Suprapubic skin (tissue), 4 donors: ENCODE measurements around the gene BORA. TPM values are rescaled to one million over a fixed set of nuclear protein-coding genes. Genes with fewer than 3 reads are reported as not detected.

Source experiments
- DNase-seq, 2 donors: peaks; one replicate each; pipeline ENCODE4 v3.0.0-alpha.2; 2019; ENCODE audit warnings: low spot score in 2 of 2
- H3K27ac ChIP-seq: fragments of 200-600 bp; sonication (generic); one replicate; pipeline ENCODE4 v1.5.1; 2019
- H3K27me3 ChIP-seq: fragments of 200-600 bp; sonication (generic); one replicate; pipeline ENCODE4 v1.5.1; 2019
- H3K36me3 ChIP-seq: fragments of 200-600 bp; sonication (generic); one replicate; pipeline ENCODE4 v1.5.1; 2019
- H3K4me1 ChIP-seq: fragments of 200-600 bp; sonication (generic); one replicate; pipeline ENCODE4 v1.5.1; 2019
- H3K4me3 ChIP-seq: fragments of 200-600 bp; sonication (generic); one replicate; pipeline ENCODE4 v1.5.1; 2019; ENCODE audit warnings: mild to moderate bottlenecking
- H3K9me3 ChIP-seq: fragments of 200-600 bp; sonication (generic); one replicate; pipeline ENCODE4 v1.5.1; 2019
- CTCF ChIP-seq, 2 donors: fragments of 200-600 bp in 1 of 2; fragments of 450-650 bp in 1 of 2; sonication (generic) in 1 of 2; IDR thresholded peaks; one replicate each; pipeline ENCODE4 v1.5.1; 2016 to 2019; ENCODE audit warnings: antibody characterized with exemption in 2 of 2, mild to moderate bottlenecking in 1 of 2, moderate library complexity in 1 of 2
- EP300 ChIP-seq: sonication (generic); formaldehyde crosslinking; IDR thresholded peaks from one replicate; pipeline ENCODE4 v1.6.1; 2017; ENCODE audit warnings: antibody characterized with exemption
- POLR2A ChIP-seq, 2 donors: fragments of 450-650 bp; IDR thresholded peaks; one replicate each; pipeline ENCODE4 v1.6.1; 2017; ENCODE audit warnings: antibody characterized with exemption in 2 of 2, mild to moderate bottlenecking in 2 of 2, moderate library complexity in 2 of 2
- POLR2AphosphoS5 ChIP-seq, 3 donors: sonication (generic); formaldehyde crosslinking; IDR thresholded peaks; one replicate each; pipeline ENCODE4 v1.6.1; 2017; ENCODE audit warnings: antibody characterized with exemption in 3 of 3
- WGBS: methylation state at CpG from one replicate; pipeline ENCODE4 v1.1.5; 2018; 5-methylcytosine and 5-hydroxymethylcytosine counted together
- total RNA-seq, 4 donors: library from RNA; depleted of rRNA; stranded (reverse); fragments of >200 nt; gene quantifications; one replicate each; pipeline ENCODE4 v1.1.0, GENCODE V29; 2016

The BORA gene
- total RNA-seq, 4 donors from 2014 or later, result 2.7 to 8.3 (median 4.9) TPM

DNA sequence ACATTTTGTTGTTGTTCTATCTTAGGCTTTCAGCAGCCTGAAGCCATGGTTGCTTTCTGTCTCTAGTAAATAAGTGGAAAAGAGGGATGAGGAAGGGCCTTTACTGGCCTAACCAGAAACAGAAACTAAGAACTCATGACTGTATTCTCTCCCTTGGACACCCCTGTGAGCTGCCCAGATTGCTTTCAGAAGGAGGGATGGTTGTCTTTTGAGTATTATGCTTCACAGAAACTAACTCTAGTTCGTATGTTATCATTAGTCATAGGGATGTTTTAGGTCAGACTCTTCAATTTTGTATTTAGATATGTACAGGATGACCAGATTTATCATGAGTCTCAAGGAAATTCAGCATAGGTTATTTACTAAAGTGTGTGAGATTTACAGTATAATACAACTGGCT is 17.5 kb downstream of the BORA start:
- H3K27me3 ChIP-seq, result no peaks in the 10 kb centered on the region
- 83% methylated on average over 1 of the region's 1 CpG for WGBS
- H3K4me1 ChIP-seq, result no peaks in the 10 kb centered on the region
- no peak overlapping the region for H3K27ac ChIP-seq
- H3K36me3 ChIP-seq, result peaks cover 41% of the 10 kb centered on the region
- H3K4me3 ChIP-seq, result no peak overlapping the region
- TF ChIP-seq POLR2AphosphoS5 (IDR thresholded peaks at IDR 0.05) (no peak), POLR2A (IDR thresholded peaks at IDR 0.05) (no peak), EP300 (no peak), CTCF (IDR thresholded peaks at IDR 0.05) (no peak)
- H3K9me3 ChIP-seq, result no peaks in the 10 kb centered on the region
- no peak for DNase-seq

DNA sequence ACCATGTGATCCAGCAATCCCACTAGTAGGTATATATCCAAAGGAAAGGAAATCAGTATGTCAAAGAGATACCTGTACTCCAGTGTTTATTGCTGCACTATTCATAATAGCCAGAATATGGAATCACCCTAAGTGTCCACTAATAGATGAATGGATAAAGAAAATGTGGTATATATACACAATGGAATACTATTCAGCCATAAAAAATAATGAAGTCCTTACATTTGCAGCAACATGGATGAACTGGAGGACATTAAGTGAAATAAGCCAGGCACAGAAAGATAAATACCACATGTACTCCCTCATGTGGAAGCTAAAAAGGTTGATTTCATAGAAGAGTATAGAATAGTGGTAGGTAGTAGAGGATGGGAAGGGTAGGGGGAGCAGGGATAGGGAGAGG is 23.5 kb downstream of the BORA start:
- Histone ChIP-seq H3K4me3 (no peak overlapping the region), H3K4me1 (no peaks in the 10 kb centered on the region), H3K27ac (no peak overlapping the region), H3K9me3 (no peaks in the 10 kb centered on the region), H3K27me3 (no peaks in the 10 kb centered on the region), H3K36me3 (peaks cover 61% of the 10 kb centered on the region)
- TF ChIP-seq POLR2A (IDR thresholded peaks at IDR 0.05) (no peak), EP300 (no peak), CTCF (IDR thresholded peaks at IDR 0.05) (no peak), POLR2AphosphoS5 (IDR thresholded peaks at IDR 0.05) (no peak)
- no peak for DNase-seq

GRCh38 chr13:72754111-72754510 is 26.4 kb downstream of the BORA start:
- TF ChIP-seq EP300, result no peak
- TF ChIP-seq POLR2AphosphoS5 (IDR thresholded peaks at IDR 0.05), result no peak
- no peak for TF ChIP-seq POLR2A (IDR thresholded peaks at IDR 0.05)
- TF ChIP-seq CTCF (IDR thresholded peaks at IDR 0.05), result no peak
- 79% methylated on average over 6 of the region's 6 CpGs for WGBS
- Histone ChIP-seq H3K27me3 (no peaks in the 10 kb centered on the region), H3K36me3 (peaks cover 64% of the 10 kb centered on the region), H3K4me3 (no peak overlapping the region), H3K4me1 (no peaks in the 10 kb centered on the region), H3K9me3 (no peaks in the 10 kb centered on the region), H3K27ac (no peak overlapping the region)
- no peak for DNase-seq

DNA sequence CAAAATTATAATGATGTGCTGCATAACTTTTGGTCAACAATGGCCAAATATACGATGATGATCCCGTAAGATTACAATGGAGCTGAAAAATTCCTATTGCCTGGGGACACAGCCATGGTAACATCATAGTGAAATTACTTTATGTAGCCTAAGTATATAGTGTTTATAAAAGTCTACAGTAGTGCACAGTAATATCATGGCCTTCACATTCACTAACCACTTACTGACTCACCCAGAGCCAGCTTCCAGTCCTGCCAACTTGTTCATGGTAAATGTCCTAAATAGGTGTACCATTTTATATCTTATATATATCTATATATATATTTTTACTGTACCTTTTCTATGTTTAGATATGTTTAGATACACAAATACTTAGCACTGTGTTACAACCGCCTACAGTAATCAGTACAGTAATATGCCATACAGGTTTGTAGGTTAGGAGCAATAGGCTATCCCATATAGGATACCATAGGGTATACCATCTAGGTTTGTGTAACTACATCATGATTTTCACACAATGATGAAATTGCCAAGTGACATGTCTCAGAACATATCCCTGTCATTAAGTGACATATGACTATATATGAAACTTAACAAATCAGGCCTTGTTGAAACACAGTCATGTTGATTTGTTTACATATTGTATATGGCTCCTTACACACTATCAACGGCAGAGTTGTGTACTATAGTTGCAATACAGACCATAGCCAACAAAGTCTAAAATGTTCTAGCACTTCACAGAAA is 30.2 kb downstream of the BORA start:
- TF ChIP-seq CTCF (IDR thresholded peaks at IDR 0.05) (no peak), EP300 (no peak), POLR2AphosphoS5 (IDR thresholded peaks at IDR 0.05) (no peak)
- no peaks in the 10 kb centered on the region for H3K27me3 ChIP-seq
- no peaks in the 10 kb centered on the region for H3K4me1 ChIP-seq
- no peaks in the 10 kb centered on the region for H3K9me3 ChIP-seq
- H3K36me3 ChIP-seq, result peaks cover 84% of the 10 kb centered on the region
- 73% methylated on average over 4 of the region's 4 CpGs for WGBS
- H3K4me3 ChIP-seq, result no peak overlapping the region
- no peak overlapping the region for H3K27ac ChIP-seq
- DNase-seq, result no peak

GRCh38 chr13:72760189-72760588 is 32.5 kb downstream of the BORA start:
- no peak for DNase-seq
- Histone ChIP-seq H3K36me3 (peaks cover 92% of the 10 kb centered on the region), H3K27me3 (no peaks in the 10 kb centered on the region), H3K27ac (no peak overlapping the region), H3K4me1 (no peaks in the 10 kb centered on the region), H3K9me3 (no peaks in the 10 kb centered on the region), H3K4me3 (no peak overlapping the region)
- WGBS, result 92% methylated on average over 3 of the region's 3 CpGs
- no peak for TF ChIP-seq POLR2AphosphoS5 (IDR thresholded peaks at IDR 0.05)
- TF ChIP-seq EP300, result no peak
- TF ChIP-seq CTCF (IDR thresholded peaks at IDR 0.05), result no peak
- no peak for TF ChIP-seq POLR2A (IDR thresholded peaks at IDR 0.05)
